D721Med (cell line): ENCODE data around the gene CDC40.
"Not testable (repeated sequence)": the region's sequence is repeated elsewhere in the genome, so short reads cannot be mapped to it uniquely, and the experiment has no call there.

Experiments
- DNase-seq: peaks from one replicate; pipeline ENCODE4 v3.0.0; 2011; ENCODE audit warnings: low spot score; ENCODE audit not compliant: insufficient read length
- FAIRE-seq: peaks from 2 replicates; lab custom pipeline; 2011; peaks lifted over from hg19 to GRCh38; lab: Jason Lieb, UNC
- TF ChIP-seq, protein P1 (sequence below): IDR thresholded peaks from 2 replicates; pipeline ENCODE4 v1.5.1; 2012; ENCODE audit warnings: mild to moderate bottlenecking, control low read depth; ENCODE audit not compliant: insufficient read depth; ENCODE audit errors: missing control alignments

Gene CDC40

DNA sequence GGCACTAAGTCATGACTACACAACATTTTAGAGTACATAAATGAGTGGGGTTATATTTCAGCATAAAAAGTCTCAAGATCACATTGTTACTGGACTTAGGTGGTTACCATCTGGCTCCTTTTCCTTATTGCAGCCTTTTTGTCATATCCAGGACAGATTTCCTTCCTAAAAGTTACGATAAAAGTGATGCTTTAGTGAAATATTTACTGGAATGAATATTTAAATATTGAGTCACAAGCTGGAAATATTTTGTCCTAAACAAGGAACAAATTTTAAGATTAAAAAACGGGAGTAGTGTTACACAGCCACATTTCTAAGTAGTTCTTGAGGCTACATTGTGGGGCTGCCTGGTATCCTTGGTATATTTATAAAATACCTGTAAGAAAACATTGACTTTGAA, 52.2 kb downstream of the CDC40 start:
- no peak for FAIRE-seq
- DNase-seq = no peak
- TF ChIP-seq, protein P1, sequence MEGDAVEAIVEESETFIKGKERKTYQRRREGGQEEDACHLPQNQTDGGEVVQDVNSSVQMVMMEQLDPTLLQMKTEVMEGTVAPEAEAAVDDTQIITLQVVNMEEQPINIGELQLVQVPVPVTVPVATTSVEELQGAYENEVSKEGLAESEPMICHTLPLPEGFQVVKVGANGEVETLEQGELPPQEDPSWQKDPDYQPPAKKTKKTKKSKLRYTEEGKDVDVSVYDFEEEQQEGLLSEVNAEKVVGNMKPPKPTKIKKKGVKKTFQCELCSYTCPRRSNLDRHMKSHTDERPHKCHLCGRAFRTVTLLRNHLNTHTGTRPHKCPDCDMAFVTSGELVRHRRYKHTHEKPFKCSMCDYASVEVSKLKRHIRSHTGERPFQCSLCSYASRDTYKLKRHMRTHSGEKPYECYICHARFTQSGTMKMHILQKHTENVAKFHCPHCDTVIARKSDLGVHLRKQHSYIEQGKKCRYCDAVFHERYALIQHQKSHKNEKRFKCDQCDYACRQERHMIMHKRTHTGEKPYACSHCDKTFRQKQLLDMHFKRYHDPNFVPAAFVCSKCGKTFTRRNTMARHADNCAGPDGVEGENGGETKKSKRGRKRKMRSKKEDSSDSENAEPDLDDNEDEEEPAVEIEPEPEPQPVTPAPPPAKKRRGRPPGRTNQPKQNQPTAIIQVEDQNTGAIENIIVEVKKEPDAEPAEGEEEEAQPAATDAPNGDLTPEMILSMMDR = no peak

DNA sequence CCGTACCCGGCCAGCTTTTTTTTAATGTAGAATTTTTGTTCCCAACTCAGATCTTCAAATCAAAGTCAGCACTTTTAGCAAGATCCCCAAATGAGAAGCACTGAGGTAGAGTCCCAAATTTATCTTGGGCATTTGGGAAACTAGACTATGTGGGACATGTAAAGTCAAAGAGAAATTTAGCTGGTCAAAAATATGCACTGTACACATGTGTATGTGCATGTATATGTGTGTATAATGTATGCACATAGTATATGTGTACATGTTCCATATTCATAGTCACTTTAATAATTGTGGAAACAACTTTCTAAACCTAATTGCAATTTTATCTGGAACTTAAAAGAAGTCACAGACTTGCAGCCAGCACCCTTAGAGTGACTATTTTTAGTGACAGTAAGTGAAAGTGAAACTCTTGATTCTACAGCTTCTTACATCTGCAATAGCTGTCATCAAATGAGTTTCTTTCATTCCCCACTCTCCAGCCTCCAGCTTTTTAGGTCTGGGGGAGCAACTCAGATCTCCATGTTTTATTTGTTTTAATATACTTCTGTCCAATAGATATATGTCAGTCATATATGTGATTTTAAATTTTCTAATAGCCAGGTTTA, 53.6 kb downstream of the CDC40 start:
- TF ChIP-seq, protein P1 = no peak
- no peak for DNase-seq
- FAIRE-seq = no peak

DNA sequence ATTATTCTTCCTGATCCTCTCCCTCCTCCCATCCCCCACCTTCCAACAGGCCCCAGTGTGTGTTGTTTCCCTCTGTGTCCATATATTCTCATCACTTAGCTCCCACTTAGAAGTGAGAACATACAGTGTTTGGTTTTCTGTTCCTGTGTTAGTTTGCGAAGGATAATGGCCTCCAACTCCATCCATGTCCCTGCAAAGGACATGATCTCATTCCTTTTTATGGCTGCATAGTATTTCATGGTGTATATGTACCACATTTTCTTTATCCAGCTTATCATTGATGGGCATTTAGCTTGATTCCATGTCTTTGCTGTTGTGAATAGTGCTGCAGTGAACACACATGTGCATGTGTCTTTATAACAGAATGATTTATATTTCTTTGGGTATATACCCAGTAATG, 55.8 kb downstream of the CDC40 start:
- not testable (repeated sequence) for FAIRE-seq, DNase-seq

DNA sequence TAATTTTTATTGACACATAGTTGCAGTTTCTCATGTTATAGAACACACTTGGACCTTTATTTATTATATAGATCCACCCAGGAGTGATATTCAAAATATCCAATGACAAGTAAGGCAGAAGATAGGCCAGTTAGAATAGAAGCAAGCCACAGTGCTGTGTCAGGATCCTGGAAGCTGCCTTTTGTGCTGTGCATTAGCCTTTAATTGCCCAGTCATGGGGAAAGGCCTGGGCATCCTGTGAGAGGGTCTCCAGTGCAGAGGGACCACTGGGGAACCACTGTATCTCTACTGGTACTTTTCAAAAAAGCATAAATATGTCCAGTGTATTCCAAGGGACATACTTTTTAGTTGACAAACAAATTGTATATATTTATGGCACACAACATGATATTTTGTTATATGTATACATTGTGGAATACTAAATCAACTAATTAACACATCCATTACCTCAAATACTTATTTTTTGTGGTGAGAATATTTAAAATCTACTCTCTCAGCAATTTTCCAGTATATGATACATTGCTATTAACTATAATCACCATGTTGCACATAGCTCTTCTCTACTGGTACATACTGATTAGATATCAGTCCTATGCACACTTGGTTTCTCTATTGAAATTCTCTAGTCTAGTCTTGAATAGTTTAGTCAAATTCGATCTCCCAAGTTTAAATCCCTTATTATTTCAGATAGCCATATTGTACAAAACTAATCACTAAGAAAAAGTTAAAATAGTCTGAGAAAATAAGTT, 59.5 kb downstream of the CDC40 start:
- TF ChIP-seq, protein P1 = no peak
- DNase-seq (no peak), FAIRE-seq (no peak)

DNA sequence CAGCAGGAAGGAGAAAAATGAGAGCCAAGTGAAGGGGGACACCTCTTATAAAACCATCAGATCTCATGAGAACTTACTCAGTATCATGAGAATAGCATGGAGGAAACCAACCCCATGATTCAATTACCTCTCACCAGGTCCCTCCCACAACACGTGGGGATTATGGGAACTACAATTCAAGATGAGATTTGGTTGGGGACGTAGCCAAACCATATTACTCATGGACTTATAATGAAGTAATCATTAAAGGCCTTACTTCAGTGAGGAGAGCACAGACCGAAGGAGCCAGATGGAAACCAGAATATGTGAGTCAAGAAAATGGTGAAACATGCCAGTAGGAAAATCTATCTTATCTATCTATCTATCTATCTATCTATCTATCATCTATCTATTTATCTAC, 64.4 kb downstream of the CDC40 start:
- not testable (repeated sequence) for FAIRE-seq, DNase-seq

DNA sequence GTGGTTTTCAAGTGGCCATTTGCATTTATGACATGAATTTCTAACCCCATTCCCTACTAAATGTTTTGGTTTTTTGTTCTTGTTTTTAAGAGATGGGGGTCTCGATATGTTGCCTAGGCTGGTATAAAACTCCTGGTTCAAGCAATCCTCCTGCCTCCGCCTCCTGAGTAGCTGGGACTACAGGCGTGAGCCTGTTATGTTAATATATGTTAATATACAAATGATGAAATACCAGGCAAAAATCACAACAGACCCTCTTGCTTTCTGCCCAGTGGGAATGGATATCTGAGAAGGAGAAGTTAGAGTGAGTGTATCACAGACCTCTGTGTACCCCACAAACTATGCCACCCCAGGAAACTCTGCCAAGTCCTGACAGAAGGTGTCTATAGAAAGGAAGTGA, 66.2 kb downstream of the CDC40 start:
- no peak for FAIRE-seq
- no peak for DNase-seq

DNA sequence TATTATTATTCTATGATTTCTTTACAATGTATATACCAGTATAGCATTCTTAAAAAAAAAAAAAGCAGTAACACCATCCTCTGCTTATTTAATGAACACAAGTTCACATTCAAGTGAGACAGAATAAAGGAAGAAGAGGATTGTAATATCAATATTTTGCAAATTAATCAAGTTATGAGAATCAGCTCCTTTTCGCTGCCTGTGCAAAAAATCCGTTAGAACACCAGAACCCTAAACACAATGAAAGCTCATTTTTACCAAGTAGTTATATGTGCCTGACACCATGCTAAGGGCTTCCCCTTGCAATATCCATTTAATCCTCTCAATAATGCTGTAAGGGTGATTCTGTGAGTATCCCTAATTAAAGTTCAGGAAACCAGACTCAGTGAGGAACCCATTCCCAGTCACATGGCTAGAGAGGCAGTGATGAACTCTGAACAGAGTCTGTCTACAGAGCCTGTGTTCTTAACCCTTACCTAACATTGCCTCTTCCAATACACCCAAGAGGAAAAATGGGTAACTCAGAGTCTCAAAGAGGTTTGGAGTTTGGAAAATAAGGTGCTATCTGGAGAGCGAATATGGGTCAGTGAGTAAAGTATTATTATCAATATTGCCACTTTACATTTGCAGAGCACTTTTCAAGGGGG, 66.8 kb downstream of the CDC40 start:
- TF ChIP-seq, protein P1 = no peak
- no peak for DNase-seq
- no peak for FAIRE-seq

More for the DNA sequence above, 66.2 kb downstream of the CDC40 start:
- TF ChIP-seq, protein P1 = no peak

DNA sequence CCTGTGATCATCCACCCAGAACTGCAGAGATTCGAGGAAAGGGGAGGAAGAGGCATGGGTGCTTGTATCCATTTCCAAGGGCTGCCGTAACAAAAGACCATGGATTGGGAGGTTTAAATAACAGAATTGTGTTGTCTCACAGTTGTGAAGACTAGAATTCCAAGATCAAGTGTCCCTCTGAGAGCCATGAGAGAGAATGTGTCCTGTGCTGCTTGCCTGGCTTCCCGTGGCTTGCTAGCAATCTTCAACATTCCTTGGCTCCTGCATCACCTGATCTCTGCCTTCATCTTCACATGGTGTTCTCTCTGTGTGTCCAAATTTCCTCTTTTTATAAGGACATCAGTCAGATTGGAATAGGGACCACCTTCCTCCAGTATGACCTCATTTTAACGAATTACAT, 69.8 kb downstream of the CDC40 start:
- DNase-seq (no peak), FAIRE-seq (no peak)
- TF ChIP-seq, protein P1 = no peak
